ENCODE data around the gene PCSK5. TPM values are rescaled to one million over a fixed set of nuclear protein-coding genes. Genes with fewer than 3 reads are reported as not detected.
A peak's percentile ranks its signal among the peaks of the same experiment; 100 is the strongest.

Gene PCSK5
- polyA plus RNA-seq, 4 donors, result 13.9 to 16.3 (median 15.0) TPM

GRCh38 chr9:76373173-76373783 is 482.8 kb downstream of the PCSK5 start:
- DNase-seq (ENCODE audit: low read depth in 4 of 4, low spot score in 3 of 4), result no peak

GRCh38 chr9:76373784-76374474 is 483.5 kb downstream of the PCSK5 start:
- DNase-seq (ENCODE audit: low read depth in 4 of 4, low spot score in 3 of 4), result no peak

GRCh38 chr9:76374783-76375559 is 484.5 kb downstream of the PCSK5 start:
- peak; percentile 54 to 69 (median 62) for DNase-seq (ENCODE audit: low read depth in 4 of 4, low spot score in 3 of 4)

GRCh38 chr9:76377791-76378190 is 487.3 kb downstream of the PCSK5 start:
- DNase-seq (ENCODE audit: low read depth in 4 of 4, low spot score in 3 of 4), result no peak

GRCh38 chr9:76378367-76379073 is 488.0 kb downstream of the PCSK5 start:
- DNase-seq (ENCODE audit: low read depth in 4 of 4, low spot score in 3 of 4), result no peak

GRCh38 chr9:76379494-76379893 is 489.0 kb downstream of the PCSK5 start:
- DNase-seq (ENCODE audit: low read depth in 4 of 4, low spot score in 3 of 4), result no peak

GRCh38 chr9:76390656-76391055 is 500.2 kb downstream of the PCSK5 start:
- no peak for DNase-seq (ENCODE audit: low read depth in 4 of 4, low spot score in 3 of 4)

GRCh38 chr9:76394195-76394959 is 503.9 kb downstream of the PCSK5 start, which contains the start of gene RFK:
RFK (minus strand) TSS chr9:76394426; CDS start chr9:76394171, 255 bp downstream.
- peak; percentile 77 to 85 (median 83) for DNase-seq (ENCODE audit: low read depth in 4 of 4, low spot score in 3 of 4)

- DNase-seq (ENCODE audit: low read depth in 4 of 4, low spot score in 3 of 4), result no peak
Observed at GRCh38 chr9:76394960-76395252, 504.4 kb downstream of the PCSK5 start.

- no peak for DNase-seq (ENCODE audit: low read depth in 4 of 4, low spot score in 3 of 4)
Observed at GRCh38 chr9:76395381-76395780, 504.9 kb downstream of the PCSK5 start.

- no peak for DNase-seq (ENCODE audit: low read depth in 4 of 4, low spot score in 3 of 4)
Observed at GRCh38 chr9:76396144-76396543, 505.7 kb downstream of the PCSK5 start.

- no peak for DNase-seq (ENCODE audit: low read depth in 4 of 4, low spot score in 3 of 4)
Observed at GRCh38 chr9:76396597-76396996, 506.1 kb downstream of the PCSK5 start.

GRCh38 chr9:76399856-76400255 is 509.4 kb downstream of the PCSK5 start:
- DNase-seq (ENCODE audit: low read depth in 4 of 4, low spot score in 3 of 4), result no peak

GRCh38 chr9:76400534-76401096 is 510.1 kb downstream of the PCSK5 start:
- DNase-seq (ENCODE audit: low read depth in 4 of 4, low spot score in 3 of 4), result no peak

- no peak for DNase-seq (ENCODE audit: low read depth in 4 of 4, low spot score in 3 of 4)
Observed at GRCh38 chr9:76401176-76401575, 510.7 kb downstream of the PCSK5 start.

GRCh38 chr9:76401580-76402354 is 511.3 kb downstream of the PCSK5 start:
- DNase-seq (ENCODE audit: low read depth in 4 of 4, low spot score in 3 of 4), result no peak

- DNase-seq (ENCODE audit: low read depth in 4 of 4, low spot score in 3 of 4), result no peak
Observed at GRCh38 chr9:76403352-76403751, 512.9 kb downstream of the PCSK5 start.

- DNase-seq (ENCODE audit: low read depth in 4 of 4, low spot score in 3 of 4), result no peak
Observed at GRCh38 chr9:76404401-76404800, 513.9 kb downstream of the PCSK5 start.

- no peak for DNase-seq (ENCODE audit: low read depth in 4 of 4, low spot score in 3 of 4)
Observed at GRCh38 chr9:76405340-76405739, 514.9 kb downstream of the PCSK5 start.
